Measurements from ENCODE around the gene FBXW11.

The FBXW11 gene

DNA sequence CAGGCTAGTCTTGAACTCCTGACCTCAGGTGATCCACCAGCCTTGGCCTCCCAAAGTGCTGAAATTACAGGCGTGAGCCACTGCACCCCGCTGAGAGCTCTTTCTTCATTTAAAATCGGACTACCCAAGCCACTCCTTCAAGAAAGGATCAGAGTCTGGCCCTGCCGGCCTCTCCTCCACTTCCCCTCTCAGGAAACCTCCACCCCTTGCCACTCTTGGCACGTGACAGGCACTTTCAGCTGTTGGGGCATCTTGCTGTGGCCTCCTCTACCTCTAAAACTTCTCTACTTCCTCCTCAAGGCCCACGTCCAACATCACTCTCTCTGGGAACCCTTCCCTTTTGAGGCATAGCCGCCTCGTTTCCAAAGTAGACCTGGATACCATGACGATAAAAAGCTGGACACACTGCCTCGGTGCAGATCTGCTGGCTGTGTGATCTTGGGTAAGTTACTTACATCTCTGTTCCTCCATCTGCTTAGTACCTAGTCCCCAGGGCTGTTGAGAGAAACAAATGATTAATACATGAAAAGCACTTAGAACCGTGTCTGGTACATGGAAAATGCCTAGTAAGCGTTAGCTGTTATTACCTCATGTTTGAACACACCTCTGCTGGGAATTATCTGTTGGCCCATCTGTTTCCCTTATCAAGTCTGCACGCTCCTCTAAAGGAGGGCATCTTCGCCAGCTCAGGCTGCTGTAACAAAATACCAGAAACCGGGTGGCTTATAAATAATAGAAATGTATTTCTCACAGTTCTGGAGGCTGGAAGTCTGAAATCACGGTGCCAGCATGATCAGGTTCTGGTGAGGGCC, 165.5 kb downstream of the FBXW11 start:
- no peak for DNase-seq (ENCODE audit: low spot score)

DNA sequence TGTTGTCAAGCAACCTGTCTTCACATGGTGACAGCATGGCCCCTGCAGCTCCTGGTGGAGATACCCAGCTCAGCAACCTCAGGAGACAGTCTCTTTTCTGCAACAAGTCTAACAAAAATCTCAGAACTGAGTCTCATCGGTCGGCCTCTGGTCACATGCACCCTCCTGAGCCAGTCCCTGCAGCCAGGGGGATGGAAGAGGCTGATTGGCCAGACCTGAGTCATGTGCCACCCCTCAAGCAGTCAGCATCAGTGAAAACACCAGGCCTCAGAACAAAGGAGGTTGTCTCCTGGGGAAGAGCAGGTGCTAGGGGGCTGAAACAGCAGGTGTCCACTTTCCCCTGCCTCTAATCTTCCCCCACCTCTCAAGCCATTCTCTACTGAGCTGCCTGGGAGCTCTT, 166.4 kb downstream of the FBXW11 start:
- DNase-seq (ENCODE audit: low spot score), result peak; percentile 60

DNA sequence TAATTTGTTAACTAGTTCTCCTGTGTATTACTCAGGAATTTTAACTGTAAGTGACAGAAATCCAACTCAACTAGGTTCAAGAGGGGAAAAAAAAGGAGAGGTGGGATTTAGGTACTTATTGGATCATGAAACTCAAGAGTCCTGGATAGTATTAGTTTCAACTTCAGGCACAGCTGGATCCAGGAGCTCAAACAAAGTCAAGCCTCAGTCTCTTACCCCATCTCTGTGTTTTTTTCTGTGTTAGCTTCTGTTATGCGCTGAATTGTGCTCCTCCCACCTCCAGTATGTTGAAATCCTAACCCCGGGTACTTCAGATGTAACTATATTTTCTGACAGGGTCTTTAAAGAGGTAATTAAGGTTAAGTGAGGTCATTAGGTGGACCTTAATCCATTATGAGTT, 167.3 kb downstream of the FBXW11 start:
- DNase-seq (ENCODE audit: low spot score), result no peak

DNA sequence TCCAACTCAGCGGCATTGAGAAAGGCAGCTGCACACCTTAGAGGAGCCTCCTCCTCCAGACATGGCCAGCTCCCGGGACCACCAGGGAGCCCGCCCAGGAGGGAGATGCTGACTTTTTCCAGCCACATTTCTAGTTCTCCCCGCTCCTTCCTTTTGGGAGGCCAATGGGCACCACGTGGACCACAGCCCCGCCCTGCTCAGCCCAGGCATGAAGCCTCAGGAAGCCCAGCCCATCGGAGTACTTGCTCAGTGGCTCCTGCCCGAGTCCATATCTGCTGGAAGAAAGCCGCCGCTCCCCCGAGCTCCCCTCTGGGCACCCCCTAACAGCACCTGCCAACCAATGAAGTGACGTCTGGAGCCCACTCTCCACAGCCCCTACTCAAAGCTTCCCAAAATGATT, 168.4 kb downstream of the FBXW11 start:
- DNase-seq (ENCODE audit: low spot score), result no peak

DNA sequence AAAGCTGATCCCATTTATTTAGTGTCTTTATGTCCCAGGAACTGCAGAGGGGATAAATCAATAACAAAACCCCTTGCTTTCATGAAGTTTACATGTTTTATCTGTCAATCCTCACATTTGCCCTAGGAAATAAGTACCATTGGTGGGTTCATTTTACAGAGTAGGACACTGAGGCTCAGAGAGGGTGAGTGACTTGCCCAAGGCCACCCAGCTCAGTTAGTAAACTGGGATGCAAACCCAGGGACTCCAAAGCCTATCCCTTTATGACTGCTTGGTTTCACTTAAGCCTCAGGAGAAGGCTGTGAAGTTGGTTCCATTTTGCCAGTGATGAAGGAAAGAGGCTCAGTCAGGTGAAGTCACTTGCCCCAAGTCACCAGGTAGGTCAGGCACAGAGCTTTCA, 168.9 kb downstream of the FBXW11 start:
- DNase-seq (ENCODE audit: low spot score), result no peak

DNA sequence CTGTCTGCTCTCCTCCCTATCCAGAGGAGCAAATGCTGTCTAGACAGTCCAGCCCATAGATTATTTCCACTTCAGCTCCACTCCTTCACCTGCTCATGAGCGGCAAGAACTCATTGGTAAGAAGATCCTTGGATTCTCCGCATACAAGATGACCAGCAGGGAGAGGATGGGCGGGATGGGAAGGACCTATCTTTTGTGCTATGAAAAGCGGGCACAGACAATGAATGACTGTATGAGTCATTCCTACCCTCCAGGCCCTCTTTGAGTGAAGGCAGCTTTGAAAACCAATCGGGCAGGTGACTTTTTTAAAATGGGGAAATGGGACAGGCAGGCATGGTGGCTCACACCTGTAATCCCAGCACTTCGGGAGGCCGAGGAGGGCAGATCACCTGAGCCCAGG, 171.4 kb downstream of the FBXW11 start:
- no peak for DNase-seq (ENCODE audit: low spot score)

DNA sequence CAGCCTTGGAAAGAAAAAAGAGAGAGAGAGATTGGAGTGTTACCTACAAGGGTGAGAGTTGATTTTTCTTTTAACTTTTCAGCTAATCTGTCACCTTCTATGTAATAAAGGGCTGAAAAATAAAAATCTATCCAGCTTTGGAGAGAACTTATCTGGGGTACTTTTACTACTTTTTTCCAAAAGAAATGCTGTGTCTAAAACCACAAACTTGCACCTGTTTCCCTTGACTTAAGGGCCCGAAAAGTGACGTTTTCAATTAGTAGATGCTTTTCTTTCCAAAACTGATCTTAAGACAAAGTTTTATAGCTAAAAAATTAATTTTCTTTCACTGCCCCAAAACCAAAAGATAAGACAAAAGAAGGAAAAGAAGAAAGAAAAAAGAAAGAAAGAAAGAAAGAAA, 172.0 kb downstream of the FBXW11 start:
- DNase-seq (ENCODE audit: low spot score), result no peak

DNA sequence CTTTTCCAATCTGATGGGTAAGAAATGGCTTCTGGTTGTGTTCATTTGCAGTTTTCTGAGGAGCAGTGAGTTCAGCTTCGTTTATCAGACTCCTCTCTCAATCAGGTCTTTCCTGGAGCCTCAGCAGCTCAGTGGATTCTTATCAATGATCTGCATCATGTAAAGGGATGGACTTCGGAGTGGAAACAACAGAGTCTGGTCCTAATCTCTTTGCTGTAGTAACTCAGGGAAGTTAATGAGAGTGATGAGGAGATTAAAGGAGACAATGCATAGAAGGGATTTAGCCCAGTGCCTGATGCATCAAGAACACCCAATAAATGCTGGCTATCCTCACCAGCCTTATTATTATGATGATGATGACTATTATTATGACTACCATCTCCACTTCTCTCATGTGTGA, 173.7 kb downstream of the FBXW11 start:
- DNase-seq (ENCODE audit: low spot score), result no peak

DNA sequence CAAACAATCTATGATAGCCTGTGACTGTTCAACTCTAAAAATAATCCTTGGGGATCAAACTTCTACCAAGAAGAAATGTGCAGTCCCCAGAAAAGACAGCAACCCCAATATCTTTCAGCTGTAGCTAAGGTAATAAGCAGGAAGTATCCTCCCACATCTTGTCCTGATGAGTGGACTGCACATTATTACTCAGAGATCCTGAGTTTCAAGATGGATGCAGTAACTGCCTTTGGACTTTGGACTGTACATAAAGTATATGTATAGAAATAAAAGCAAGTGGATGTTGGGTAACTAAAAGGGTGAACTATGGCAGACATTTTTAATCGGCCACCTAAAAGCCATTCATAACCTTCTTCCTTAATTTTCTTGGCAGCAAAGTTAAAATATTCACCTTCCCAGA, 175.8 kb downstream of the FBXW11 start:
- DNase-seq (ENCODE audit: low spot score), result no peak

DNA sequence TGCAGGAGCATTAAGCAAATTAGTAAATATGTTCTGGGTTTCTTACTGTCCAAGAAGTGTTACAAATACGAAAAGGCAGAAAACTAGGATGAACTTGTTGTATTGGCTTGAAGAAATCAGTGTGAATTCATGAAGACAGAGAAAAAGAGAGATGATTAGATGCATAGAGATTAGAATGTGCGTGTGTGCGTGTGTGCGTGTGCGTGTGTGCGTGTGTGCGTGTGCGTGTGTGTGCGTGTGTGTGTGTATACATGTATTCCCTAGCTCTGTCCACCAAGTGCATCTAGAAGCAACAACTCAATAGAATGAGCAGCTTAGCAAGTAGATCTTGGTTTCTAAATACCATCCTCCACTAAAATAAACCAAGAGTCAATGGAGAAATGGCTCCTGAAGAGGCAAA, 179.3 kb downstream of the FBXW11 start:
- DNase-seq (ENCODE audit: low spot score), result no peak

DNA sequence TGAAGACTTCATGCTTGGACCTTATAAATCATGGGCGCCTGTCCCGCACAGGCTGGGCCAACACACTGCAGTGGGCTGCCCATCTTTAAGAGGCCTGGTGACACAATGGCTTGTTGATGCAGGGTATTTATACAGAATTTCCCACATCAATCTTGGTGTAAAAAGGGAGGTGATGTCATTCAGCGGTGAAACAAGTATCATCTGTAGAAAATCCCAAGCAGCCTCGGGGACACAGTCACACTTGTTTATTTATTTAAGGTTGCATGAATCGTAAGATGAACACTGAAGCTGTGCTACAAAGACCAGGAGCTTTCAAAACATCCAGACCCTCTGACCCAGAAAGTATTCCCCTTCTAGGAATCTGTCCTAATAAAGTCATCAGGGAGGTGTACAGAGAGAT, 180.3 kb downstream of the FBXW11 start:
- no peak for DNase-seq (ENCODE audit: low spot score)

DNA sequence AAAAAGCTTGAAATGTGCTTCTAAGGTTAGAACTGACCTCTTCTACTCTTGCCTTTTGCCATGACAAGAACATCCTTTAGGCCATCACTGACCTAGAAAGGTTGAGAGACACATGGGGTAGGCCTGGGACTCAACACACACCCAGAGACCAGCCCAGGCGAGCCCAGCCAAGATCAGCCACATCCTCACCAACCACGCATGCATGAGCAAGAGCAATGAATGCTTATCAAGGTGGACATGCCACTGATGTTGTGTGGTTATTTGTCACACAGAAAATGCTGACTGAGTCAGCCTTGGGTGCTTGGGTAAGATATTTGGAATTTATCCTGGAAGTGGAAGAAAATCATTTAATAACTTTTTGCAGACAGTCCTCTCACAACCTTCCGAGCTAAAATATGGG, 181.4 kb downstream of the FBXW11 start:
- DNase-seq (ENCODE audit: low spot score), result no peak

DNA sequence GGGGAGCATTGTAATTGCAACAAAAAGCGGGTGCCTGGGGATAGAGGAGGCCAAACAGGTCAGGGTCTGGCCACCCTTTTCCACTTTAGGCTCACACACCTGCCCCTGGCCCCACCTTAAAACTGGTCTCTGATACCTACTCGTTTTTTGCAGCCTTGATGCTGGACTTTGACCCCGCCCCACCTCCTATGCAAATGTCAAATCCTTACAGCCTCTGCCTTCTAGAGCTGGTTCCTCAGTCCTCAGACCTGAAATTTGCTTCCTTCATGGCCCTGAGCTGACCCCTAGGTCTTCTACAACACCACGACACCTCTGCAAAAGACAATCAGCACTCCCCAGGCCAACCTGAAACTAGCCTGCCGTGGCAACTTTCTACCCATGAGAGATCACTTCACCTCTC, 183.2 kb downstream of the FBXW11 start:
- no peak for DNase-seq (ENCODE audit: low spot score)

DNA sequence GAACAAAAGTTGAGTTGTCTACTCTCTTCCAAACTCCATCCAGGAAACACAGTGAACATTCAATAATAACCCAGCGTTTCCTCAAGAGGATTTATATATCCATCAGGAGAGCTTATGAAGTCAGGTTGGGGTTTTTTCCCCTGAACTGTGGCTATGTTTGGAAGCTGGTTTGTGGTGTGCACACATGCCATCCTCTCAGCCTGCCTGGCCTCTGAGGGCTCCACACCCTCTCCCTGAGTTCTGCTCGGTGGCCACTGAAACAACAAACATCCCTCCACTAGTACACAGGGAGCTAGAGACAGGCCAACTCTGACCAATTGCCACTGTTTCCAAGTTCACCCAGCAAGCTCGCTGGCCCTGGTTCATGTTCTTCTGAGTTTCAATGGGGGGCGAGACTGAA, 185.2 kb downstream of the FBXW11 start:
- DNase-seq (ENCODE audit: low spot score), result no peak

DNA sequence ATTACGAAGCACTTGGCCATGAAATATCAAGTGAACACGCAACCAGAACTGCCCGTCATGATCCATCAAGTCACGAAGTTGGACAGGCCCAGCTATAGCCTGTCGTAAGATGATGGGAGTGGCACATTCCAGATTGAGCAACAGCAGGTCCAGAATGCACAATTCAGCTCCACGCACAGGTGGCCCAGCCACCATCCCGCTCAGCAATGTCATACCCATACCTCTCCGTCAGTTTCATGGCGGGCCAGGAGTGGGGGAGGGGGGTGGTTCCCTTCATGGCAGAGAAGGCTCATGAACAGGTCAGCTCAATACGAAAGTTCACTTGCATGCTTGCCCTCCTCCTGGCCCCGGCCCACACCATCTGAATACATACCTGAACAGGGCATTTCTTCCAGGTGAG, 185.9 kb downstream of the FBXW11 start:
- DNase-seq (ENCODE audit: low spot score), result no peak

DNA sequence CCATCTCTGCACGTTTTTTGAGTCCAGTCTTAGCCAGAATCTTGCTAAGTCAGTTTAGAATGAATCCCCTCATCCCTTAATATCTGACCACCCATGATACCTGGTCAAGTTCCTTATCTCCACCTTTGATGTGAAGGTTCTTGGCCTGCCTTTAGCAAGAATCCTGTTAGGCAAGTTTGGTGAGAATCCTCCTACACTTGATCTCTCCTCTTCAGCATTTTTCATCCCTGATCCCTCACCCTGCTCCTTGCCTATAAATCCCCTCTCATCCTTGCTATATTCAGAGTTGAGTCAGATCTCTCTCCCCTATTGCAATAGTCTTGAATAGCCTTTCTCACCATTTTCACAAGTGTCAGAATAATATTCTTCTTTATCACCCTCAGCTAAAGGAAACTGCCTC, 189.8 kb downstream of the FBXW11 start:
- no peak for DNase-seq (ENCODE audit: low spot score)

DNA sequence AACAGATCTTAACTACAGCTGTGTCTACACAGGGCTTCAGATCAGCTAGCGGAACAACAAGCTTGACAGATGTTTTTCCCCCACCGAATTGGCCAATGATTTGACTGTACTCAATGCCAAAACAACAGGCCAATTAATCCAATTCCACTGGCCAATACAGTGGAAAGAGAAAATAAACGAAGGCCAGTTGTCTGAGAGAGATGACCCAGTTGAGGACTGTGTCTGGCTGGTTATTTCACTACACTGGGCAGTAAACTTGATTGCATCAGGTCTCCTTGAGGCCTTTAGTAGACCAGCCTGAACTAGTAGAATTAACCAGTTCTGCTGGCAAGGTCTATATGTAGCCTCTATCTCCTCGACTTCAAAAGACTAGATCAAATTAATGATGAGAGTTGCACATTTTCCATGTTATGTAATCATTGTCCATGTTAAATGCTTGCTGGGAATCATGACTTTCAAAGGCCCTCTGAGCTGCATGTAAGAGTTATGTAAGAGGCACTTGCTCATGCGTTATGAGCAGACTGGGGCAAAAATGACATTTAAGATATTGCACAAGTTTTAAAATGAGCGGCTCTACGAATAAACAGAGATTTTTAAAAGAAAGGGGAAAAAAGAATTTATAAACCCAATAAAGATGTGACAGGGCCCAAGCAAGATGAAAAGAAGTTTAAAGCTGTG, 192.5 kb downstream of the FBXW11 start:
- DNase-seq (ENCODE audit: low spot score), result no peak

DNA sequence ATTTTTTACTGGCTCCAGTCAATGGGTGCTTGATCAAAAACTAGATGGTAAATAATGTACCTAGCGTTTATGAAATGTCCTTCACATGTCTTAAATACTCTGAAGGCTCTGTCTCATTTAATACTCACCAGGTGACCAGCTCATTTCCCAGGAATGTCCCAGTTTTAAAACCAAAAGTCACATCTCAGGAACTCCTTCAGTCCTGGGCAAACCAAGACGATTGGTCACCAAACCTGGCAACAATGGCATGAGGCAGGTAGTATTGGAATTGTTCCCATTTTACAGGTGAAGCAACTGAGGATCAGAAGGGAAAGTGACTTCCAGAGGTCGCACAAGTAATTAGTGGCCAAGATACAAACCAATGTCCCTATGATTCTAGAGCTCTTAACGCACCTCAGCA, 193.2 kb downstream of the FBXW11 start:
- no peak for DNase-seq (ENCODE audit: low spot score)

All from iPS-NIHi11 (cell line).